Stimulated activated CD4-positive, alpha-beta T cell treated with anti-CD3 and anti-CD28 coated beads, TNF-alpha, amount 100 ng/mL, for 48 hours (primary cell): ENCODE results near the gene PCDHA5.
"Not testable (repeated sequence)": the region's sequence is repeated elsewhere in the genome, so short reads cannot be mapped to it uniquely, and the experiment has no call there.

ENCODE experiments used
- DNase-seq, 3 donors: peaks; one replicate each; pipeline ENCODE4 v3.0.0-alpha.2; 2020; ENCODE audit warnings: low read depth in 3 of 3

Gene PCDHA5

DNA sequence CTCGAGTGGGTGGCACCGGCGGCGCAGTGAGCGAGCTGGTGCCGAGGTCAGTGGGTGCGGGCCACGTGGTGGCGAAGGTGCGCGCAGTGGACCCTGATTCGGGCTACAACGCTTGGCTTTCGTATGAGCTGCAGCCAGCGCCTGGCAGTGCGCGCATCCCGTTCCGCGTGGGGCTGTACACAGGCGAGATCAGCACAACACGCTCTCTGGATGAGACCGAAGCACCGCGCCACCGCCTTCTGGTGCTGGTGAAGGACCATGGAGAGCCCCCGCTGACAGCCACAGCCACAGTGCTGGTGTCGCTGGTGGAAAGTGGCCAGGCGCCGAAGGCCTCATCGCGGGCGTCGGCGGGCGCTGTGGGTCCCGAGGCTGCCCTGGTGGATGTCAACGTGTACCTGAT lies 2.1 kb downstream of the PCDHA5 start:
- no peak for DNase-seq

DNA sequence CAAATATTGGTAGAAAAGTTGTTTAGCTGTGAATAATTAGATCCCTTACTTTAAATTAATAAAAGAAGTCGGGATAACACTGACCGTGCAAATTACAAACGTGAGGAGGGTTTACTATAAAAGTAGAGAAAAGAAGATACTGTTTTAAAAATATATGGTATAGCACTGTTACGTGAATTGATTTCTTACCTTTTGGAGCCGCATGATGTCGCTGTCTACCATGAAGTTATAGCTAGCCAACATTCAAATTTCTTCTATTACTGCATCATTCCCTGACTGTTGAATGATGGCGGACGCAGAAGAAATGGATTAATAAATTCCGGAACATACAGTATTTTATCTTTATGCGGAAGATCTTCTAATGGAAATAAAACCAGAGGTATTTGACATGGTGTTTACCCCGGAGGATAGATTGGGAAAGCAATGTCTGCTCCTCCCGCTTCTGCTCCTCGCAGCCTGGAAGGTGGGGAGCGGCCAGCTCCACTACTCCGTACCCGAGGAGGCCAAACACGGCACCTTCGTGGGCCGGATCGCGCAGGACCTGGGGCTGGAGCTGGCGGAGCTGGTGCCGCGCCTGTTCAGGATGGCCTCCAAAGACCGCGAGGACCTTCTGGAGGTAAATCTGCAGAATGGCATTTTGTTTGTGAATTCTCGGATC lies 6.4 kb downstream of the PCDHA5 start, which contains the start of gene PCDHA6:
Gene PCDHA6 (plus strand): TSS at position 257 of the 658 bp plus-strand sequence. CDS start 132 bp downstream, at position 389.
- DNase-seq = no peak

DNA sequence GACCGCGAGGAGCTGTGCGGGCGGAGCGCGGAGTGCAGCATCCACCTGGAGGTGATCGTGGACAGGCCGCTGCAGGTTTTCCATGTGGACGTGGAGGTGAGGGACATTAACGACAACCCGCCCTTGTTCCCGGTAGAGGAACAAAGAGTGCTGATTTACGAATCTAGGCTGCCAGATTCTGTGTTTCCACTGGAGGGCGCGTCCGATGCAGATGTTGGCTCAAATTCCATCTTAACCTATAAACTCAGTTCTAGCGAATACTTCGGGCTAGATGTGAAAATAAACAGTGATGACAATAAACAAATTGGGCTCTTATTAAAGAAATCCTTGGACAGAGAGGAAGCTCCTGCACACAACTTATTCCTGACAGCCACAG lies 6.9 kb downstream of the PCDHA5 start:
- no peak for DNase-seq

DNA sequence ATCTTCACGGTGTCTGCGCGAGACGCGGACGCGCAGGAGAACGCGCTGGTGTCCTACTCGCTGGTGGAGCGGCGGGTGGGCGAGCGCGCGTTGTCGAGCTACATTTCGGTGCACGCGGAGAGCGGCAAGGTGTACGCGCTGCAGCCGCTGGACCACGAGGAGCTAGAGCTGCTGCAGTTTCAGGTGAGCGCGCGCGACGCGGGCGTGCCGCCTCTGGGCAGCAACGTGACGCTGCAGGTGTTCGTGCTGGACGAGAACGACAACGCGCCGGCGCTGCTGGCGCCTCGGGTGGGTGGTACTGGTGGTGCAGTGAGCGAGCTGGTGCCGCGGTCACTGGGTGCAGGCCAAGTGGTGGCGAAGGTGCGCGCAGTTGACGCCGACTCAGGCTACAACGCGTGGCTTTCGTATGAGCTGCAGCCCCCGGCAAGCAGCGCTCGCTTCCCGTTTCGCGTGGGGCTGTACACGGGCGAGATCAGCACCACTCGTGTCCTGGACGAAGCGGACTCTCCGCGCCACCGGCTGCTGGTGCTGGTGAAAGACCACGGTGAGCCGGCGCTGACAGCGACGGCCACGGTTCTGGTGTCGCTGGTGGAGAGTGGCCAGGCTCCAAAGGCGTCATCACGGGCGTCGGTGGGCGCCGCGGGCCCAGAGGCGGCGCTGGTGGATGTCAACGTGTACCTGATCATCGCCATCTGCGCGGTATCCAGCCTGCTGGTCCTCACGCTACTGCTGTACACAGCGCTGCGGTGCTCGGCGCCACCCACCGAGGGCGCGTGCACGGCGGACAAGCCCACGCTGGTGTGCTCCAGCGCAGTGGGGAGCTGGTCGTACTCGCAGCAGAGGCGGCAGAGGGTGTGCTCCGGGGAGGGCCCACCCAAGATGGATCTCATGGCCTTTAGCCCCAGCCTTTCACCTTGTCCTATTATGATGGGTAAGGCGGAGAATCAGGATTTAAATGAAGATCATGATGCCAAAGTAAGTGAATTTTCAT lies 8.4 kb downstream of the PCDHA5 start:
- DNase-seq = not testable (repeated sequence)

DNA sequence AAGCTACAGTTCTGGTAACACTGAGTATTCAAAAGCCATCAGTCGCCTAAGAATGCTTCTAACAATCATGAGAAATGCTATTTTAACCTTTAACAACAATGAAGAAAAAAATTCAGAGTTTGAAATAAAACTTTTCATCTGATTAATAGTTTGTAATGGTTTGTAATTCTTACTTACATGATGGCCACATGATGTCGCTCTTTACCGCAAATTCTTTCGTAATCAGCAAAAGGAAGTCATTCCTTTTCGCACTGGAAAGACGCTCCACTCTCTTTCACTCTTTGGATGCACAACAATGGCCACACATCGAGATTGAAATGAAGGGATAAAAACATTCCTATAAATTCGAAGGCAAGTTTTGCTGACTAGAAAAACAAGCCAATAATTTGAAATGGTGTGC lies 12.6 kb downstream of the PCDHA5 start, which contains the start of gene PCDHA7:
Gene PCDHA7 (plus strand): TSS at position 277 of the 400 bp plus-strand sequence. CDS start 115 bp downstream, at position 392.
- no peak for DNase-seq

DNA sequence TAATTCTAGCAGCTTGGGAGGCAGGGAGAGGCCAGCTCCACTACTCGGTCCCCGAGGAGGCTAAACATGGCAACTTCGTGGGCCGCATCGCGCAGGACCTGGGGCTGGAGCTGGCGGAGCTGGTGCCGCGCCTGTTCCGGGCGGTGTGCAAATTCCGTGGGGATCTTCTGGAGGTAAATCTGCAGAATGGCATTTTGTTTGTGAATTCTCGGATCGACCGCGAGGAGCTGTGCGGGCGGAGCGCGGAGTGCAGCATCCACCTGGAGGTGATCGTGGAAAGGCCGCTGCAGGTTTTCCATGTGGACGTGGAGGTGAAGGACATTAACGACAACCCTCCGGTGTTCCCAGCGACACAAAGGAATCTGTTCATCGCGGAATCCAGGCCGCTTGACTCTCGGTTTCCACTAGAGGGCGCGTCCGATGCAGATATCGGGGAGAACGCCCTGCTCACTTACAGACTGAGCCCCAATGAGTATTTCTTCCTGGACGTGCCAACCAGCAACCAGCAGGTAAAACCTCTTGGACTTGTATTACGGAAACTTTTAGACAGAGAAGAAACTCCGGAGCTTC lies 13.1 kb downstream of the PCDHA5 start:
- DNase-seq = not testable (repeated sequence)

DNA sequence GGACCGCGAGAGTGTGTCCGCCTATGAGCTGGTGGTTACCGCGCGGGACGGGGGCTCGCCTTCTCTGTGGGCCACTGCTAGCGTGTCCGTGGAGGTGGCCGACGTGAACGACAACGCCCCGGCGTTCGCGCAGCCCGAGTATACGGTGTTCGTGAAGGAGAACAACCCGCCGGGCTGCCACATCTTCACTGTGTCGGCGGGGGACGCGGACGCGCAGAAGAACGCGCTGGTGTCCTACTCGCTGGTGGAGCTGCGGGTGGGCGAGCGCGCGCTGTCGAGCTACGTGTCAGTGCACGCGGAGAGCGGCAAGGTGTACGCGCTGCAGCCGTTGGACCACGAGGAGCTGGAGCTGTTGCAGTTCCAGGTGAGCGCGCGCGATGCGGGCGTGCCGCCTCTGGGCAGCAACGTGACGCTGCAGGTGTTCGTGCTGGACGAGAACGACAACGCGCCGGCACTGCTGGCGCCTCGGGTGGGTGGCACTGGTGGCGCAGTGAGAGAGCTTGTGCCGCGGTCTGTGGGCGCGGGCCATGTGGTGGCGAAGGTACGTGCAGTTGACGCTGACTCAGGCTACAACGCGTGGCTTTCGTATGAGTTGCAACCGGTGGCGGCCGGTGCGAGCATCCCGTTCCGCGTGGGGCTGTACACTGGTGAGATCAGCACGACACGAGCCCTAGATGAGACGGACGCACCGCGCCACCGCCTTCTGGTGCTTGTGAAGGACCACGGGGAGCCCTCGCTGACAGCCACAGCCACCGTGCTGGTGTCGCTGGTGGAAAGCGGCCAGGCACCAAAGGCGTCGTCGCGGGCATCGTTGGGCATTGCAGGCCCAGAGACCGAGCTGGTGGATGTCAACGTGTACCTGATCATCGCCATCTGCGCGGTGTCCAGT lies 14.5 kb downstream of the PCDHA5 start:
- no peak for DNase-seq

DNA sequence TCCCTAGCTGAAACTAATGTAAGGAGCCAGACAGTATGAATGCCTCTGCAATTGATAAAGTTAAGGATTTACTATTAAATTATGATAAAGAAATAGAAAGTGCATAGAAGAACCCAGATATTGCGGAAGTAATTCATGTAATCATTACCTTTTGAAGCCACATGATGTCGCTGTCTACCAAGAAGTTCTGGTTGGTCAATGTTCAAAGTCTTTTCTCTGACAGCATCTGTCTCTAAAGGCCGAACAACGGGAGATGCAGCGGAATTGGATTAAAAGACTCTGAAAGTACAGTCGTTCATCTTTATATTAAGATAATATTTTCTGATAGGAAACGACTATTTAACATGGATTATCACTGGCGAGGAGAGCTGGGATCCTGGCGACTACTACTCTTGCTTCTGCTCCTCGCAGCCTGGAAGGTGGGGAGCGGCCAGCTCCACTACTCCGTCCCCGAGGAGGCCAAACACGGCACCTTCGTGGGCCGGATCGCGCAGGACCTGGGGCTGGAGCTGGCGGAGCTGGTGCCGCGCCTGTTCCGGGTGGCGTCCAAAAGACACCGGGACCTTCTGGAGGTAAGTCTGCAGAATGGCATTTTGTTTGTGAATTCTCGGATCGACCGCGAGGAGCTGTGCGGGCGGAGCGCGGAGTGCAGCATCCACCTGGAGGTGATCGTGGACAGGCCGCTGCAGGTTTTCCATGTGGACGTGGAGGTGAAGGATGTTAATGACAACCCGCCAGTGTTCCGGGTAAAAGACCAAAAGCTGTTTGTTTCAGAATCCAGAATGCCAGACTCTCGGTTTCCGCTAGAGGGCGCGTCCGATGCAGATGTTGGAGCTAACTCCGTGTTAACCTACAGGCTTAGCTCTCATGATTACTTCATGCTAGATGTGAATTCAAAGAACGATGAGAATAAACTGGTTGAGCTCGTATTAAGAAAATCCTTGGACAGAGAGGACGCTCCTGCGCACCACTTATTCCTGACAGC lies 19.9 kb downstream of the PCDHA5 start, which contains the start of gene PCDHA8:
Gene PCDHA8 (plus strand): TSS at position 210 of the 985 bp plus-strand sequence. CDS start 135 bp downstream, at position 345.
- DNase-seq = peak in 1 of 3 donors; percentile 3

DNA sequence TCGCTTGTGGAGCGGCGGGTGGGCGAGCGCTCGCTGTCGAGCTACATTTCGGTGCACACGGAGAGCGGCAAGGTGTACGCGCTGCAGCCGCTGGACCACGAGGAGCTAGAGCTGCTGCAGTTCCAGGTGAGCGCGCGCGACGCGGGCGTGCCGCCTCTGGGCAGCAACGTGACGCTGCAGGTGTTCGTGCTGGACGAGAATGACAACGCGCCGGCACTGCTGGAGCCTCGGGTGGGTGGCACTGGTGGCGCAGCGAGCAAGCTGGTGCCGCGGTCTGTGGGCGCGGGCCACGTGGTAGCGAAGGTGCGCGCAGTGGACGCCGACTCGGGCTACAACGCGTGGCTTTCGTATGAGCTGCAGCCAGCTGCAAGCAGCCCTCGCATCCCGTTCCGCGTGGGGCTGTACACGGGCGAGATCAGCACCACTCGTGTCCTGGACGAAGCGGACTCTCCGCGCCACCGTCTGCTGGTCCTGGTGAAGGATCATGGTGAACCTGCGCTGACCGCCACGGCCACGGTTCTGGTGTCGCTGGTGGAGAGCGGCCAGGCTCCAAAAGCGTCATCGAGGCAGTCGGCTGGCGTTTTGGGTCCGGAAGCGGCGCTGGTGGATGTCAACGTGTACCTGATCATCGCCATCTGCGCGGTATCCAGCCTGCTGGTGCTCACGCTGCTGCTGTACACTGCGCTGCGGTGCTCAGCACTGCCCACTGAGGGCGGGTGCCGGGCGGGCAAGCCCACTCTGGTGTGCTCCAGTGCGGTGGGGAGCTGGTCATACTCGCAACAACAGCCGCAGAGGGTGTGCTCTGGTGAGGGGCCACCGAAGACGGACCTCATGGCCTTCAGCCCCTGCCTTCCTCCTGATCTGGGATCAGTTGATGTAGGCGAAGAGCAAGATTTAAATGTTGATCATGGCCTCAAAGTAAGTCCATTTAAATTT lies 21.7 kb downstream of the PCDHA5 start:
- no peak for DNase-seq

DNA sequence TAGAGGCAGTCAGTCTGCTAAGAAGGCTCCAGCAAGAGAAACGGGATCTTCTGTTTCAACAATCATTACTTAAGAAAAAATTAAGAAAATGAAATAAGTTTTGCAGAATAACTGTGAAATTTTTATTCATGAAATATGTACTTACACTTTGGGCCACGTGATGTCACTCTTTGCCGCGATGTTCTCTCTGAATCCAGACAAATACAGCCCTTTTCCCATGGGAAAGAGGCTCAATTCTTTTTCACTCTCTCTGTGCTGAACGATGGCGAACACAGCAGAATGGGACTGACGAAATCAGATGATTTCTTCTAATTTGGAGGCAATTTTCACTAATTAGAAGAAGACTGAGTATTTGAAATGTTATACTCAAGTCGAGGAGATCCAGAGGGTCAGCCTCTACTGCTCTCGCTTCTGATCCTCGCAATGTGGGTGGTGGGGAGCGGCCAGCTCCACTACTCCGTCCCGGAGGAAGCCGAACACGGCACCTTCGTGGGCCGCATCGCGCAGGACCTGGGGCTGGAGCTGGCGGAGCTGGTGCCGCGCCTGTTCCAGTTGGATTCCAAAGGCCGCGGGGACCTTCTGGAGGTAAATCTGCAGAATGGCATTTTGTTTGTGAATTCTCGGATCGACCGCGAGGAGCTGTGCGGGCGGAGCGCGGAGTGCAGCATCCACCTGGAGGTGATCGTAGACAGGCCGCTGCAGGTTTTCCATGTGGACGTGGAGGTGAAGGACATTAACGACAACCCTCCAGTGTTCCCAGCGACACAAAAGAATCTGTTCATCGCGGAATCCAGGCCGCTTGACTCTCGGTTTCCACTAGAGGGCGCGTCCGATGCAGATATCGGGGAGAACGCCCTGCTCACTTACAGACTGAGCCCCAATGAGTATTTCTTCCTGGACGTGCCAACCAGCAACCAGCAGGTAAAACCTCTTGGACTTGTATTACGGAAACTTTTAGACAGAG lies 27.0 kb downstream of the PCDHA5 start, which contains the start of gene PCDHA9:
Gene PCDHA9 (plus strand): TSS at position 244 of the 964 bp plus-strand sequence. CDS start 114 bp downstream, at position 358.
- not testable (repeated sequence) for DNase-seq

DNA sequence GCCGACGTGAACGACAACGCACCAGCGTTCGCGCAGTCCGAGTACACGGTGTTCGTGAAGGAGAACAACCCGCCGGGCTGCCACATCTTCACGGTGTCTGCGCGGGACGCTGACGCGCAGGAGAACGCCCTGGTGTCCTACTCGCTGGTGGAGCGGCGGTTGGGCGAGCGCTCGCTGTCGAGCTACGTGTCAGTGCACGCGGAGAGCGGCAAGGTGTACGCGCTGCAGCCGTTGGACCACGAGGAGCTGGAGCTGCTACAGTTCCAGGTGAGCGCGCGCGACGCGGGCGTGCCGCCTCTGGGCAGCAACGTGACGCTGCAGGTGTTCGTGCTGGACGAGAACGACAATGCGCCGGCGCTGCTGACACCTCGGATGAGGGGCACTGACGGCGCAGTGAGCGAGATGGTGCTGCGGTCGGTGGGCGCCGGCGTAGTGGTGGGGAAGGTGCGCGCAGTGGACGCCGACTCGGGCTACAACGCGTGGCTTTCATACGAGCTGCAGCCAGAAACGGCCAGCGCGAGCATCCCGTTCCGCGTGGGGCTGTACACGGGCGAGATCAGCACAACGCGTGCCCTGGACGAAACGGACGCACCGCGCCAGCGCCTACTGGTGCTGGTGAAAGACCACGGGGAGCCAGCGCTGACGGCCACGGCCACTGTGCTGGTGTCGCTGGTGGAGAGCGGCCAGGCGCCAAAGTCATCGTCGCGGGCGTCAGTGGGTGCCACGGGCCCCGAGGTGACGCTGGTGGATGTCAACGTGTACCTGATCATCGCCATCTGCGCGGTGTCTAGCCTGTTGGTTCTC lies 28.6 kb downstream of the PCDHA5 start:
- not testable (repeated sequence) for DNase-seq

DNA sequence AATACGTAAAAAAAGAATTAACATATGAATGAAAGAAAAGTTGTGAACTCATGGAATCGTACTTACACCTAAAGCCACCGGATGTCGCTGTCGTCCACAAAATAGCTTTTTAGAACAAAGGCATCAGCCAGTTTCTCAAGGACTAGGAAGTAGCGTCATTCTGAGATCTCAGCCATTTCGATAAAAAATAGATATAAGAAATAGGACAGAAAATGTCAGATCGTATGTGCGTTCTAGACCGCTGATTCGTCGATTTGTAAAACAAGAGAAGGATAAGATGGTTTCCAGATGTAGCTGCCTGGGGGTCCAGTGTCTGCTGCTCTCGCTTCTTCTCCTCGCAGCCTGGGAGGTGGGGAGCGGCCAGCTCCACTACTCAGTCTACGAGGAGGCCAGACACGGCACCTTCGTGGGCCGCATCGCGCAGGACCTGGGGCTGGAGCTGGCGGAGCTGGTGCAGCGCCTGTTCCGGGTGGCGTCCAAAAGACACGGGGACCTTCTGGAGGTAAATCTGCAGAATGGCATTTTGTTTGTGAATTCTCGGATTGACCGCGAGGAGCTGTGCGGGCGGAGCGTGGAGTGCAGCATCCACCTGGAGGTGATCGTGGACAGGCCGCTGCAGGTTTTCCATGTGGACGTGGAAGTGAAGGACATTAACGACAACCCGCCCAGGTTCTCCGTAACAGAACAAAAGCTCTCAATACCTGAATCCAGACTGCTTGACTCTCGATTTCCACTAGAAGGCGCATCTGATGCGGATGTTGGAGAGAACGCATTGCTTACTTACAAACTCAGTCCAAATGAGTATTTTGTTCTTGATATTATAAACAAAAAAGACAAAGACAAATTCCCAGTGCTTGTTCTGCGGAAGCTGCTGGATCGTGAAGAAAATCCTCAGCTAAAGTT lies 34.6 kb downstream of the PCDHA5 start, which contains the start of gene PCDHA10:
Gene PCDHA10 (plus strand): TSS at position 126 of the 903 bp plus-strand sequence. CDS start 152 bp downstream, at position 278.
- no peak for DNase-seq

DNA sequence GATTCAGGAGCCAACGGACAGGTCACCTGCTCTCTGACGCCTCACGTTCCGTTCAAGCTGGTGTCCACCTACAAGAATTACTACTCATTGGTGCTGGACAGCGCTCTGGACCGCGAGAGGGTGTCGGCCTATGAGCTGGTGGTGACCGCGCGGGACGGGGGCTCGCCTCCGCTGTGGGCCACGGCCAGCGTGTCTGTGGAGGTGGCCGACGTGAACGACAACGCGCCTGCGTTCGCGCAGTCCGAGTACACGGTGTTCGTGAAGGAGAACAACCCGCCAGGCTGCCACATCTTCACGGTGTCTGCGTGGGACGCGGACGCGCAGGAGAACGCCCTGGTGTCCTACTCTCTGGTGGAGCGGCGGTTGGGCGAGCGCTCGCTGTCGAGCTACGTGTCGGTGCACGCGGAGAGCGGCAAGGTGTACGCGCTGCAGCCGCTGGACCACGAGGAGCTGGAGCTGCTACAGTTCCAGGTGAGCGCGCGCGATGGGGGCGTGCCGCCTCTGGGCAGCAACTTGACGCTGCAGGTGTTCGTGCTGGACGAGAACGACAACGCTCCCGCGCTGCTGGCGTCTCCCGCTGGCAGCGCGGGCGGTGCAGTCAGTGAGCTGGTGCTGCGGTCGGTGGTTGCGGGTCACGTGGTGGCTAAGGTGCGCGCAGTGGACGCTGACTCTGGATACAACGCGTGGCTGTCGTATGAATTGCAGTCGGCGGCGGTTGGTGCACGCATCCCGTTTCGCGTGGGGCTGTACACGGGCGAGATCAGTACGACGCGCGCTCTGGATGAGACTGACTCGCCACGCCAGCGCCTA lies 36.0 kb downstream of the PCDHA5 start:
- no peak for DNase-seq

DNA sequence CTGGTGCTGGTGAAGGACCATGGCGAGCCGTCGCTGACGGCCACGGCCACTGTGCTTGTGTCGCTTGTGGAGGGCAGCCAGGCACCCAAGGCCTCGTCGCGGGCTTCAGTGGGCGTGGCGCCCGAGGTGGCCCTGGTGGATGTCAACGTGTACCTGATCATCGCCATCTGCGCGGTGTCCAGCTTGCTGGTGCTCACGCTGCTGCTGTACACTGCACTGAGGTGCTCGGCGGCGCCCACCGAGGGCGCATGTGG lies 36.5 kb downstream of the PCDHA5 start:
- DNase-seq = no peak
